HepG2 (cell line): ENCODE results near the gene FTL. TPM values are rescaled to one million over a fixed set of nuclear protein-coding genes. Genes with fewer than 3 reads are reported as not detected.

ENCODE experiments used
- ARHGAP35 ChIP-seq: sonication (generic); formaldehyde crosslinking; IDR thresholded peaks from 2 replicates; pipeline ENCODE4 v1.9.0; 2022; ENCODE audit warnings: mild to moderate bottlenecking, inconsistent platforms, moderate library complexity, missing genetic modification reagents, borderline replicate concordance
- DMAP1 ChIP-seq: IDR thresholded peaks from 2 replicates; pipeline ENCODE4 v1.6.1; 2016
- ETV5 ChIP-seq: IDR thresholded peaks from 2 replicates; pipeline ENCODE4 v1.6.1; 2018; ENCODE audit warnings: missing biosample characterization, missing genetic modification reagents, inconsistent platforms, borderline replicate concordance
- GATAD2A ChIP-seq: IDR thresholded peaks from 2 replicates; pipeline ENCODE4 v1.6.1; 2016
- GPN1 ChIP-seq: sonication (generic); formaldehyde crosslinking; IDR thresholded peaks from 2 replicates; pipeline ENCODE4 v1.5.1; 2020; ENCODE audit warnings: missing genetic modification reagents, borderline replicate concordance
- IKZF1 ChIP-seq: fragments of 450-650 bp; IDR thresholded peaks from 2 replicates; pipeline ENCODE4 v1.7.1; 2016
- KDM1A ChIP-seq: IDR thresholded peaks from 2 replicates; pipeline ENCODE4 v1.6.1; 2016; ENCODE audit warnings: missing compliant biosample characterization
- MED8 ChIP-seq: sonication (generic); formaldehyde crosslinking; IDR thresholded peaks from 2 replicates; pipeline ENCODE4 v1.8.1; 2023; ENCODE audit warnings: mild to moderate bottlenecking, missing genetic modification reagents; ENCODE audit not compliant: insufficient replicate concordance
- NR3C1 ChIP-seq: sonication (generic); formaldehyde crosslinking; IDR thresholded peaks from 2 replicates; pipeline ENCODE4 v1.4.0; 2020; ENCODE audit warnings: missing genetic modification reagents
- PHF8 ChIP-seq: sonication (generic); formaldehyde crosslinking; IDR thresholded peaks from 2 replicates; pipeline ENCODE4 v1.5.0; 2020; ENCODE audit warnings: missing genetic modification reagents
- STAG1 ChIP-seq: sonication (generic); formaldehyde crosslinking; IDR thresholded peaks from 2 replicates; pipeline ENCODE4 v1.4.0; 2020; ENCODE audit warnings: missing genetic modification reagents
- TCF12 ChIP-seq, 2 experiments: fragments of 450-650 bp in 1 of 2; sonication (generic) in 1 of 2; formaldehyde crosslinking in 1 of 2; IDR thresholded peaks; 2 replicates each; pipeline versions ENCODE4 v1.6.1 to v1.8.0; 2017 to 2022; ENCODE audit warnings: antibody characterized with exemption in 1 of 2, mild to moderate bottlenecking in 1 of 2, missing genetic modification reagents in 1 of 2, moderate library complexity in 1 of 2
- ZBTB7A ChIP-seq: sonication (generic); formaldehyde crosslinking; IDR thresholded peaks from 2 replicates; pipeline ENCODE4 v1.8.0; 2022; ENCODE audit warnings: mild to moderate bottlenecking, missing genetic modification reagents
- ZNF431 ChIP-seq: sonication (generic); formaldehyde crosslinking; IDR thresholded peaks from 2 replicates; pipeline ENCODE4 v1.9.0; 2022; ENCODE audit warnings: missing genetic modification reagents, low read depth, mild to moderate bottlenecking, borderline replicate concordance
- ZNF619 ChIP-seq: sonication (generic); formaldehyde crosslinking; IDR thresholded peaks from 2 replicates; pipeline ENCODE4 v1.4.0; 2020; ENCODE audit warnings: mild to moderate bottlenecking, missing genetic modification reagents
- ZNF879 ChIP-seq: sonication (generic); formaldehyde crosslinking; IDR thresholded peaks from 2 replicates; pipeline ENCODE4 v1.8.1; 2023; ENCODE audit warnings: missing genetic modification reagents
- polyA plus RNA-seq, 8 experiments: library from polyadenylated mRNA; depleted of rRNA in 3 of 8; stranded (reverse) in 7 of 8; unstranded in 1 of 8; fragments of >200 nt; fragmentation: Illumina TruSeq in 4 of 8; extraction: Trizol in 4 of 8; gene quantifications; 2 replicates each; pipeline versions ENCODE4 v1.2.1 to v1.2.3, GENCODE V29; 2011 to 2016; ENCODE audit warnings: low read depth in 4 of 8, missing spikeins in 1 of 8, mixed read lengths in 1 of 8; ENCODE audit not compliant: insufficient read depth in 1 of 8
- total RNA-seq, 5 experiments: library from RNA; depleted of rRNA; stranded (reverse); fragments of >200 nt; fragmentation: Illumina TruSeq; extraction: Trizol; gene quantifications; 2 replicates each; pipeline ENCODE4 v1.2.3, GENCODE V29; 2016; ENCODE audit warnings: low read depth in 1 of 5
- TF ChIP-seq, protein P1 (sequence below): sonication (generic); formaldehyde crosslinking; IDR thresholded peaks from 2 replicates; pipeline ENCODE4 v1.9.0; 2021; ENCODE audit warnings: missing genetic modification reagents, mild to moderate bottlenecking, borderline replicate concordance
- TF ChIP-seq, protein P2 (sequence below): fragments of 450-650 bp; IDR thresholded peaks from 2 replicates; pipeline ENCODE4 v1.6.1; 2016
- TF ChIP-seq, protein P3 (sequence below): IDR thresholded peaks from 2 replicates; pipeline ENCODE4 v1.6.1; 2012; ENCODE audit warnings: low read depth, low read length, improper control_type of control experiment
- TF ChIP-seq, protein P4 (sequence below): sonication (generic); formaldehyde crosslinking; IDR thresholded peaks from 2 replicates; pipeline ENCODE4 v1.5.1; 2020; ENCODE audit warnings: mild to moderate bottlenecking, missing genetic modification reagents, borderline replicate concordance

The FTL gene
- total and polyA plus RNA-seq, 2 of the 13 experiments (the other 11 are each of a cell fraction or from before 2014, with no cell fraction given): 2,721 to 8,800 TPM

DNA sequence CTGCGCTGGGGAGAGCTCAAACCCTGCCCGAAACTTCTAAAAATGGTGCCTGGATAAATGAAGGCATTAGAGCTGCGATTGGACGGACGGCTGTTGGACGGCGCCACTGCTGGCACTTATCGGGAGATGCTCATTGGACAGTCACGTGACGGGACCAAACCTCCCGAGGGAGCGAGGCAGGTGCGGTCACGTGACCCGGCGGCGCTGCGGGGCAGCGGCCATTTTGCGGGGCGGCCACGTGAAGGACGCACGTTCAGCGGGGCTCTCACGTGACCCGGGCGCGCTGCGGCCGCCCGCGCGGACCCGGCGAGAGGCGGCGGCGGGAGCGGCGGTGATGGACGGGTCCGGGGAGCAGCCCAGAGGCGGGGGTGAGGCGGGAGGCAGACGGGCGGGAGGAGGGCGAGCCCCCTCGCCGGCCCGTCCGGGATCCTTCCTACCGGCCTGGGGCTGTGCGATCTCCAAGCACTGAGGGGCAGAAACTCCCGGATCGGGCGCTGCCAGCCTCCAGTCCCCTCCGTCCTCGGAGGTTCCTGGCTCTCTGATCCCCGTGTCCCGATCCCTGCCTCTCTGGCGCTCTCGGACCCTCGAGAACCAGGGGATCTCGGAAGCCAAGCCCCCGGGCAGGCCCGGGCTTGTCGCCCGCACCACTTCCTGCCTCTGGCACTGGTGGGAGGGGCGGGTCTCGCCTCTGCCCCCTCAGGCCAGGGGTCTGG is 10.4 kb upstream of the FTL start, which contains the start of gene BAX (continued):
- TF ChIP-seq, protein P1, sequence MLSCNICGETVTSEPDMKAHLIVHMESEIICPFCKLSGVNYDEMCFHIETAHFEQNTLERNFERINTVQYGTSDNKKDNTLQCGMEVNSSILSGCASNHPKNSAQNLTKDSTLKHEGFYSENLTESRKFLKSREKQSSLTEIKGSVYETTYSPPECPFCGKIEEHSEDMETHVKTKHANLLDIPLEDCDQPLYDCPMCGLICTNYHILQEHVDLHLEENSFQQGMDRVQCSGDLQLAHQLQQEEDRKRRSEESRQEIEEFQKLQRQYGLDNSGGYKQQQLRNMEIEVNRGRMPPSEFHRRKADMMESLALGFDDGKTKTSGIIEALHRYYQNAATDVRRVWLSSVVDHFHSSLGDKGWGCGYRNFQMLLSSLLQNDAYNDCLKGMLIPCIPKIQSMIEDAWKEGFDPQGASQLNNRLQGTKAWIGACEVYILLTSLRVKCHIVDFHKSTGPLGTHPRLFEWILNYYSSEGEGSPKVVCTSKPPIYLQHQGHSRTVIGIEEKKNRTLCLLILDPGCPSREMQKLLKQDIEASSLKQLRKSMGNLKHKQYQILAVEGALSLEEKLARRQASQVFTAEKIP (CRISPR knock-in tag): no peak
- TF ChIP-seq DMAP1 (CRISPR knock-in tag) (peak; percentile 77), ARHGAP35 (no peak), NR3C1 (CRISPR knock-in tag) (no peak), PHF8 (peak; percentile 62), ETV5 (CRISPR knock-in tag) (peak; percentile 65), MED8 (peak; percentile 60), STAG1 (no peak), ZNF619 (CRISPR knock-in tag) (no peak), TCF12 (IDR thresholded peaks at IDR 0.05) (no peak), TCF12 (CRISPR knock-in tag; IDR thresholded peaks at IDR 0.05) (peak; percentile 84), KDM1A (CRISPR knock-in tag) (no peak), IKZF1 (no peak), ZBTB7A (CRISPR knock-in tag) (peak; percentile 82), GATAD2A (peak; percentile 23; the same call in 1 of the 2 replicates), ZNF431 (CRISPR knock-in tag) (peak; percentile 52; the same call in 1 of the 2 replicates), GPN1 (CRISPR knock-in tag) (no peak), ZNF879 (CRISPR knock-in tag) (no peak)
- TF ChIP-seq, protein P2, sequence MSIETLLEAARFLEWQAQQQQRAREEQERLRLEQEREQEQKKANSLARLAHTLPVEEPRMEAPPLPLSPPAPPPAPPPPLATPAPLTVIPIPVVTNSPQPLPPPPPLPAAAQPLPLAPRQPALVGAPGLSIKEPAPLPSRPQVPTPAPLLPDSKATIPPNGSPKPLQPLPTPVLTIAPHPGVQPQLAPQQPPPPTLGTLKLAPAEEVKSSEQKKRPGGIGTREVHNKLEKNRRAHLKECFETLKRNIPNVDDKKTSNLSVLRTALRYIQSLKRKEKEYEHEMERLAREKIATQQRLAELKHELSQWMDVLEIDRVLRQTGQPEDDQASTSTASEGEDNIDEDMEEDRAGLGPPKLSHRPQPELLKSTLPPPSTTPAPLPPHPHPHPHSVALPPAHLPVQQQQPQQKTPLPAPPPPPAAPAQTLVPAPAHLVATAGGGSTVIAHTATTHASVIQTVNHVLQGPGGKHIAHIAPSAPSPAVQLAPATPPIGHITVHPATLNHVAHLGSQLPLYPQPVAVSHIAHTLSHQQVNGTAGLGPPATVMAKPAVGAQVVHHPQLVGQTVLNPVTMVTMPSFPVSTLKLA: peak; percentile 95
- TF ChIP-seq, protein P3, sequence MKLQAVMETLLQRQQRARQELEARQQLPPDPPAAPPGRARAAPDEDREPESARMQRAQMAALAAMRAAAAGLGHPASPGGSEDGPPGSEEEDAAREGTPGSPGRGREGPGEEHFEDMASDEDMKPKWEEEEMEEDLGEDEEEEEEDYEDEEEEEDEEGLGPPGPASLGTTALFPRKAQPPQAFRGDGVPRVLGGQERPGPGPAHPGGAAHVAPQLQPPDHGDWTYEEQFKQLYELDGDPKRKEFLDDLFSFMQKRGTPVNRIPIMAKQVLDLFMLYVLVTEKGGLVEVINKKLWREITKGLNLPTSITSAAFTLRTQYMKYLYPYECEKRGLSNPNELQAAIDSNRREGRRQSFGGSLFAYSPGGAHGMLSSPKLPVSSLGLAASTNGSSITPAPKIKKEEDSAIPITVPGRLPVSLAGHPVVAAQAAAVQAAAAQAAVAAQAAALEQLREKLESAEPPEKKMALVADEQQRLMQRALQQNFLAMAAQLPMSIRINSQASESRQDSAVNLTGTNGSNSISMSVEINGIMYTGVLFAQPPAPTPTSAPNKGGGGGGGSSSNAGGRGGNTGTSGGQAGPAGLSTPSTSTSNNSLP: no peak
- TF ChIP-seq, protein P4, sequence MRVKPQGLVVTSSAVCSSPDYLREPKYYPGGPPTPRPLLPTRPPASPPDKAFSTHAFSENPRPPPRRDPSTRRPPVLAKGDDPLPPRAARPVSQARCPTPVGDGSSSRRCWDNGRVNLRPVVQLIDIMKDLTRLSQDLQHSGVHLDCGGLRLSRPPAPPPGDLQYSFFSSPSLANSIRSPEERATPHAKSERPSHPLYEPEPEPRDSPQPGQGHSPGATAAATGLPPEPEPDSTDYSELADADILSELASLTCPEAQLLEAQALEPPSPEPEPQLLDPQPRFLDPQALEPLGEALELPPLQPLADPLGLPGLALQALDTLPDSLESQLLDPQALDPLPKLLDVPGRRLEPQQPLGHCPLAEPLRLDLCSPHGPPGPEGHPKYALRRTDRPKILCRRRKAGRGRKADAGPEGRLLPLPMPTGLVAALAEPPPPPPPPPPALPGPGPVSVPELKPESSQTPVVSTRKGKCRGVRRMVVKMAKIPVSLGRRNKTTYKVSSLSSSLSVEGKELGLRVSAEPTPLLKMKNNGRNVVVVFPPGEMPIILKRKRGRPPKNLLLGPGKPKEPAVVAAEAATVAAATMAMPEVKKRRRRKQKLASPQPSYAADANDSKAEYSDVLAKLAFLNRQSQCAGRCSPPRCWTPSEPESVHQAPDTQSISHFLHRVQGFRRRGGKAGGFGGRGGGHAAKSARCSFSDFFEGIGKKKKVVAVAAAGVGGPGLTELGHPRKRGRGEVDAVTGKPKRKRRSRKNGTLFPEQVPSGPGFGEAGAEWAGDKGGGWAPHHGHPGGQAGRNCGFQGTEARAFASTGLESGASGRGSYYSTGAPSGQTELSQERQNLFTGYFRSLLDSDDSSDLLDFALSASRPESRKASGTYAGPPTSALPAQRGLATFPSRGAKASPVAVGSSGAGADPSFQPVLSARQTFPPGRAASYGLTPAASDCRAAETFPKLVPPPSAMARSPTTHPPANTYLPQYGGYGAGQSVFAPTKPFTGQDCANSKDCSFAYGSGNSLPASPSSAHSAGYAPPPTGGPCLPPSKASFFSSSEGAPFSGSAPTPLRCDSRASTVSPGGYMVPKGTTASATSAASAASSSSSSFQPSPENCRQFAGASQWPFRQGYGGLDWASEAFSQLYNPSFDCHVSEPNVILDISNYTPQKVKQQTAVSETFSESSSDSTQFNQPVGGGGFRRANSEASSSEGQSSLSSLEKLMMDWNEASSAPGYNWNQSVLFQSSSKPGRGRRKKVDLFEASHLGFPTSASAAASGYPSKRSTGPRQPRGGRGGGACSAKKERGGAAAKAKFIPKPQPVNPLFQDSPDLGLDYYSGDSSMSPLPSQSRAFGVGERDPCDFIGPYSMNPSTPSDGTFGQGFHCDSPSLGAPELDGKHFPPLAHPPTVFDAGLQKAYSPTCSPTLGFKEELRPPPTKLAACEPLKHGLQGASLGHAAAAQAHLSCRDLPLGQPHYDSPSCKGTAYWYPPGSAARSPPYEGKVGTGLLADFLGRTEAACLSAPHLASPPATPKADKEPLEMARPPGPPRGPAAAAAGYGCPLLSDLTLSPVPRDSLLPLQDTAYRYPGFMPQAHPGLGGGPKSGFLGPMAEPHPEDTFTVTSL: no peak
